Ascending aorta (tissue), 2 donors: ENCODE results near the gene PARD6G. TPM values are rescaled to one million over a fixed set of nuclear protein-coding genes. Genes with fewer than 3 reads are reported as not detected.

ENCODE experiments used
- DNase-seq, 2 donors: peaks; one replicate each; pipeline ENCODE4 v3.0.0-alpha.2; 2019; ENCODE audit warnings: low spot score in 2 of 2
- H3K27ac ChIP-seq, 2 donors: fragments of 200-600 bp; sonication (generic); one replicate each; pipeline ENCODE4 v1.5.1; 2016 to 2017; ENCODE audit warnings: mild to moderate bottlenecking in 1 of 2
- H3K27me3 ChIP-seq: fragments of 200-600 bp; sonication (generic); one replicate; pipeline ENCODE4 v1.5.1; 2017
- H3K36me3 ChIP-seq, 2 donors: fragments of 200-600 bp; sonication (generic); one replicate each; pipeline ENCODE4 v1.5.1; 2016
- H3K4me1 ChIP-seq, 2 donors: fragments of 200-600 bp; sonication (generic); one replicate each; pipeline ENCODE4 v1.5.1; 2016 to 2017; ENCODE audit warnings: mild to moderate bottlenecking in 1 of 2
- H3K4me3 ChIP-seq, 2 donors: fragments of 200-600 bp; sonication (generic); one replicate each; pipeline ENCODE4 v1.5.1; 2016 to 2017; ENCODE audit warnings: mild to moderate bottlenecking in 1 of 2
- H3K9me3 ChIP-seq, 2 donors: fragments of 200-600 bp; sonication (generic); one replicate each; pipeline ENCODE4 v1.5.1; 2016
- intact Hi-C: fragments of 100-400 bp; cut with DNase I; formaldehyde crosslinking; loops from one replicate; pipeline ENCODE4 v1.15.1; 2023
- total RNA-seq: library from RNA; depleted of rRNA; stranded (reverse); fragments of >200 nt; gene quantifications from one replicate; pipeline ENCODE4 v1.1.0, GENCODE V29; 2016
- TF ChIP-seq, protein P1 (sequence below), 3 experiments: fragments of 200-600 bp in 2 of 3; fragments of 450-650 bp in 1 of 3; sonication (generic) in 2 of 3; IDR thresholded peaks; one replicate each; pipeline ENCODE4 v1.5.1; 2016 to 2019; ENCODE audit warnings: antibody characterized with exemption in 3 of 3, mild to moderate bottlenecking in 1 of 3, moderate library complexity in 1 of 3

Gene PARD6G
- total RNA-seq, 1 donor from 2014 or later: 7.9 TPM

DNA sequence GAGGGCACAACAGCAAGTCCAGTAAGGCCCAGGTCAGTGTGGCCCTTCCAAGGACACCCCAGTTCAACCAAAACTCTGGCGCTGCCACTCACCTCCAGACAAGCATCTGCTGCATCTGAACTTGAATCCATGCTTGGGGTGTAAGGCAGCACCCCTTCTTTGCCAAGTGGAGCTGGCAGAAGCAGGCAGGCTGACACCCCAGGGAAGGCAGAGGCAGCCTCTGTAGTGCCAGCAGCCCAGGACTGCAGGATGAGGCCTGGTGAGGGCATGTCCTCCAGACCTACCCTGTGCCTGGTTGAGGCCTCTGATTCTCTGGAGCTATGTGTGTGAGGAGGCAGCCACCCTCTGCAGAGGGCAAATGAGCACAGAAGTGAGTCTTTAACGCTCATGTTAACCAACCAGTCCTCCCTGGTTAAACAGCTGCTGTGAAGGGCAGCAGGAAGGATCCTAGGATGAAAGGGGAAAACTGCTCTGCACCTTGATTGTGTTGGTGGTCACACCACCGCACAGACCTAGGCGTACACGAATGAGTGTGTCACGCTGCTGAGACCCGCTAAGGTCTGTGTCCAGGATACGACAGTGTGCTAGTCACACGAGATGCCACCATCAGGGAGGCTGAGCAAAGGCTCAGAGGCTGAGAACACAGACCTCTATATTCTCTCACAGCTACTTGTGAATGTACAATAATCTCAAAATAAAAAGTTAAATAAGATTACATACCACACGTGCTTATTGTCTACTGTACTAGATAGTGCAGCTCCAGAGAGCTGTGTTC is 2.2 kb downstream of the PARD6G start:
- intact Hi-C loops: no loop called here
- Histone ChIP-seq H3K27ac (no peak overlapping the region), H3K4me3 (no peak overlapping the region), H3K36me3 (no peaks in the 10 kb centered on the region), H3K9me3 (no peaks in the 10 kb centered on the region), H3K27me3 (no peaks in the 10 kb centered on the region), H3K4me1 (peaks cover 0 to 12% of the 10 kb centered on the region in 2 donors)
- no peak for DNase-seq
- TF ChIP-seq, protein P1, sequence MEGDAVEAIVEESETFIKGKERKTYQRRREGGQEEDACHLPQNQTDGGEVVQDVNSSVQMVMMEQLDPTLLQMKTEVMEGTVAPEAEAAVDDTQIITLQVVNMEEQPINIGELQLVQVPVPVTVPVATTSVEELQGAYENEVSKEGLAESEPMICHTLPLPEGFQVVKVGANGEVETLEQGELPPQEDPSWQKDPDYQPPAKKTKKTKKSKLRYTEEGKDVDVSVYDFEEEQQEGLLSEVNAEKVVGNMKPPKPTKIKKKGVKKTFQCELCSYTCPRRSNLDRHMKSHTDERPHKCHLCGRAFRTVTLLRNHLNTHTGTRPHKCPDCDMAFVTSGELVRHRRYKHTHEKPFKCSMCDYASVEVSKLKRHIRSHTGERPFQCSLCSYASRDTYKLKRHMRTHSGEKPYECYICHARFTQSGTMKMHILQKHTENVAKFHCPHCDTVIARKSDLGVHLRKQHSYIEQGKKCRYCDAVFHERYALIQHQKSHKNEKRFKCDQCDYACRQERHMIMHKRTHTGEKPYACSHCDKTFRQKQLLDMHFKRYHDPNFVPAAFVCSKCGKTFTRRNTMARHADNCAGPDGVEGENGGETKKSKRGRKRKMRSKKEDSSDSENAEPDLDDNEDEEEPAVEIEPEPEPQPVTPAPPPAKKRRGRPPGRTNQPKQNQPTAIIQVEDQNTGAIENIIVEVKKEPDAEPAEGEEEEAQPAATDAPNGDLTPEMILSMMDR (IDR thresholded peaks at IDR 0.05): no peak

DNA sequence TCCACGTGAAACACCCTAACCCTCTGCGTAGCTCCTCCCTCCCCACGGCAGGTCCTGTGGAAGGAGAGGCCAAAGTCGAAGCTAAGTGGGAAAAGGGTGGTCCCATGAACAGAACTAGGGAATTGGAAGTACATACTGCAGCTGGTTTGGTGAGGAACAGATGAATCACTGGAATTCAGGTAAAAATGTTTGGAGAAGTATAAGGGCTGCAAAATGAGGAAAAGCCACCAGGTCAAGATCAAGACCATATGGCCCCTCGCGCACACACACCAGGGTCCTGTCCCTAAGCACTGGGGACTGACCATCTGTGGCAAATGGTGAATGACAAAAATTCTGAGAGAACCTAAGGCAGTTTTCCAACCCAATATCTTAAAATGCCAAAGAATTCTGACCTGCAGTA is 3.1 kb downstream of the PARD6G start:
- no peak overlapping the region for H3K27ac ChIP-seq
- no peaks in the 10 kb centered on the region for H3K27me3 ChIP-seq
- no peaks in the 10 kb centered on the region for H3K9me3 ChIP-seq
- no peak overlapping the region for H3K4me3 ChIP-seq
- DNase-seq: no peak
- peaks cover 0 to 12% of the 10 kb centered on the region in 2 donors for H3K4me1 ChIP-seq
- TF ChIP-seq, protein P1 (IDR thresholded peaks at IDR 0.05): no peak
- H3K36me3 ChIP-seq: no peaks in the 10 kb centered on the region
- intact Hi-C loops: no loop called here

DNA sequence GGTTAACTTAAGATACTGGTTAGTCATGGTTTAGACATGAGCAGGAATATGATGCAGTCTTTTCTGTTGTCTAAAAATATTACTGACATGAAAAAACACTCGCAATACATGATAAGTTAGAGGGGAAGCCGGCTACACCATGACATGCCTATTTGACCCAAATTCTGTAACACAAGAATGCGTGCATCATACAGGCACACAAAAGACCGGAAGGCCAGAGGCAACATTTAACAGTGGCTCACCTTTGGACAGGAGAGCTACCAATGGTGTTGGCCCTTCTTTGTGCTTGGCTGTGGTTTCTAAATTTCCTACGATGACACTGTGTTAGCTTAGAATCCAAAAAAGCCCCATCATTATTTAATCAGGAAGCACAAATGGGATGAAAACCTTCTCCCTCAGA is 4.1 kb downstream of the PARD6G start:
- no peaks in the 10 kb centered on the region for H3K36me3 ChIP-seq
- intact Hi-C loops: no loop called here
- H3K4me3 ChIP-seq: no peak overlapping the region
- no peak overlapping the region for H3K27ac ChIP-seq
- TF ChIP-seq, protein P1 (IDR thresholded peaks at IDR 0.05): no peak
- no peaks in the 10 kb centered on the region for H3K9me3 ChIP-seq
- no peaks in the 10 kb centered on the region for H3K27me3 ChIP-seq
- peaks cover 0 to 12% of the 10 kb centered on the region in 2 donors for H3K4me1 ChIP-seq
- no peak for DNase-seq

DNA sequence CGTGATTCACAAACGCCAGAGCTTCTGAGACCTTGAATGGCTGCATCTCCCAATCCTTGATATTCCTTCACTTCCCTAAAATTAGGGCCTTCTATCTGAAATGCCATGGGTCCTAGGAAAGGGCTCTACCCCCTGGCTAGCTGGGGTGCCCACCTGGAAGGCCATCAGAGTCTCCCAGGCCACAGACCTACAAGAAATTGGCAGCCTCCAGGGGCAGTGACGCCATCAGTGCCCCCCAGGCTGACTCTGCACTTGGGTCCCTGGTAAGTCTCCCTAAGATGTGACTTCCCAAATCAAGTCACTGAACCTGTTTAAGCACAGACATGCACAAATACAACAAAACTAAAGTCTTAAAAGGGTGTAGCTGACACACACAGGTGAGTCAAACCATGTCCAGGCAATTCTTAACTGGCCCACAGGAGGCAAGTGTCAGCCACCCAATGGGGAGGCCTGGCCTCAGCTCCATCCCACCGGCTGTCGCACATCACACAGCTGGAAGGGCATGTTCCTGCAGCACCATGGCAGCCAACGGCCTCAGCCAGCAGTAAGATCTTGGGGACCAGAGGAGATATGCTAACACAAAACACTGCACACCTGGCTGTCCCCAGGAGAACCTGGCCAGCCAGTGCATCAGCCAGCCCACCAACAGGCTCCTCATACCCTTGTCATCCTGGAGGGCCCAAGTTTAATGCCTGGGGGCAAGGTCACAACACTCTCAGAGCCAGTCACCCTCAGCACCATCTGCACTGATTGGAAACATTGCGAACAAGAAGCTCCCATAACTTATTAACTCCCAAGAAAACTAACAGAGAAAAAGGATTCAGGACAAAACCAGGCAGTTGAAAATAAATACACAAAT is 5.2 kb downstream of the PARD6G start:
- TF ChIP-seq, protein P1 (IDR thresholded peaks at IDR 0.05): no peak
- peaks cover 0 to 6% of the 10 kb centered on the region in 2 donors for H3K4me1 ChIP-seq
- H3K27ac ChIP-seq: no peak overlapping the region
- intact Hi-C loops: no loop called here
- no peaks in the 10 kb centered on the region for H3K36me3 ChIP-seq
- no peak overlapping the region for H3K4me3 ChIP-seq
- no peaks in the 10 kb centered on the region for H3K27me3 ChIP-seq
- no peak for DNase-seq
- no peaks in the 10 kb centered on the region for H3K9me3 ChIP-seq

DNA sequence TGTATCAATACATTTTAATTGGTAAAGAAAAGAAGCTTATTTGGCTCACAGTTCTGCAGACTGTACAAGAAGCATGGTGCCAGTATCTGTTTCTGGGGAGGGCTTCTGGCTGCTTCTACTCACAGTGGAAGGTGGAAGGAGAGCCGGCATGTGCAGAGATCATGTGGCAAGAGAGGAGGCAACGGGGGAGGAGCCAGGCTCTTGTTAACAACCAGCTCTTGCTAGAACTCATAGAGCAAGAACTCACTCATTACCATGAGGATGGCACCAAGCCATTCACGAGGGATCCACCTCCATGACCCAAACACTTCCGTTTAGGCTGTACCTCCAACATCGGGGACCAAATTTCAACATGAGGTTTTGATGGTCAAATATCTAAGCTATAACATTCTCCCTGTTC is 7.5 kb downstream of the PARD6G start:
- Histone ChIP-seq H3K4me3 (no peak overlapping the region), H3K27ac (no peak overlapping the region), H3K36me3 (no peaks in the 10 kb centered on the region), H3K4me1 (no peaks in the 10 kb centered on the region), H3K27me3 (no peaks in the 10 kb centered on the region), H3K9me3 (no peaks in the 10 kb centered on the region)
- no peak for DNase-seq
- intact Hi-C loops: no loop called here
- TF ChIP-seq, protein P1 (IDR thresholded peaks at IDR 0.05): no peak
